GM19099 (cell line): ENCODE data around the gene PPP1R14C.

ENCODE experiments used
- POLR2A ChIP-seq: IDR thresholded peaks from 3 replicates; pipeline ENCODE4 v1.6.1; 2011; ENCODE audit warnings: low read depth; ENCODE audit not compliant: insufficient read length; ENCODE audit errors: extremely low read depth

PPP1R14C gene

DNA sequence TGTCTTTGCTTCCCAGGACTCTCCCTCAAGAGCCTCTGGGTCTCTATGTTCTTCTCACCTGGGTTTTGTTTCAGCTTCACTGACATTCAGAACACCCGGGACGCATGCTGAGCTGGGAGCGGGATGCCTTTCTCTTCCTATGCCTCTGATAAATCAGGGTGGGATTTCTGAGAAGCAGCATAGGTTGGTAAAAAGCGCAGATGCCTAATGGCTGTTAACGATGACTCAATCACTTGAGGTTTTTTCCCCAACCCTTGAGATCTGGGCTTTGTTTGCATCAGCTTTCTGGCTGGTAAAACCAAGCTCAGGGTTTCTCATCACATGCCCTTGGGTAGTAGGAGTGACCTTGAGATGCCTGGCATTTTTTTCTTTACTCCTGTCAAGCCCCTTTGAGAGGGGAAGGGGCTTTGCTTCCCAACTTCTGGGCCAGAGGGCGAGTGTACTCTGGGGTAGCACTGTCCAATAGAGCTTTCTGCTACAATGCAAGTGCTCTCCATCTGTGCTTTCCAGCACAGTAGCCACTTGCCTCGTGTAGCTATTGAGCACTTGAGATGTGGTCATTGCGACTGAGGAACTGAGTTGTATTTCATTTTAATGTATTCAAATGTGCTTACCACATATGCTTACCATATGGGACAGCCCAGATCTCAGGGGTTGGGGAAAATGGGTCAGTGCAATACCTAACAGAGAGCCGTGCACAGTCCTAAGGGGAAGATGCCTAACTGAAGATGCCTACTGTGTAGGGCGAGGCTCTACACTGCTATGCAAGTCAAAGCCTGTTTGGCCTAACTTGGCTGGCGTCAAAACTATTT lies 69.1 kb downstream of the PPP1R14C start:
- TF ChIP-seq POLR2A, result no peak

DNA sequence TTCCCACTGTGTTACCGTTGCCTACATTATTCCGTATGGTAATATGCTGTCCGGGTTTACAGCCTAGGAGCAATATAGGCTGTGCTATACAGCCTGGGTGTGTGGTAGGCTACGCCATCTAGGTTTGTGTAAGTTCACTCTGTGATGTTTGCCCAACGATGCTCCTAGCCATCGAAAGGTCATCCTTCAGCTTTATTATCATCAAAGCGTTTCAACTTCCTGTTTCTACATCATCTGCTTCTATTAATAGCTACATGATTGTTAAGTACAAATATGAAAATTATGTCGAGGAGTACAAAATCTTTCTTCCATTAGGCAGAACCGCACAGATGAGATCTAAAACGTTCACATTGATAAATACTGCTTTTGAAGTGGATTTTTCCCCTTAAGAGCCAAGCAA lies 69.9 kb downstream of the PPP1R14C start:
- no peak for TF ChIP-seq POLR2A

DNA sequence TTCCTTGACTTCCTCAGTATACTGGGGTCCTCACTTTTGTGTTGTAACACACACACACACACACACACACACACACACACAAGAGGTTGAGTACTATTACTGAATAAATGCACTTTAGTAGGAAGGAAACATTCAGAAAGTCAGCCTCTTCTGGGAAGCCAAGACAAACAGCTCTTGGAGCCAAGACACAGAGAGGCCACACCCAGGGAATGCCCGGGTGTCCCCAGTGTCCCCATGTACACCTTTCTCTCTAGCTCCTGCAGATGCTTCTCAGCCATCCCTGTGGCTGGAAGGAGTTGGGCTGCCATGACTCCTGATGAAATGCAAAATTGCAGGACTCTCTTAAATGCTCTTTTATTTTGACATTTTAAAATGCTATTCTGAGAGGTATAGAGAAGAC lies 70.5 kb downstream of the PPP1R14C start:
- TF ChIP-seq POLR2A, result no peak

DNA sequence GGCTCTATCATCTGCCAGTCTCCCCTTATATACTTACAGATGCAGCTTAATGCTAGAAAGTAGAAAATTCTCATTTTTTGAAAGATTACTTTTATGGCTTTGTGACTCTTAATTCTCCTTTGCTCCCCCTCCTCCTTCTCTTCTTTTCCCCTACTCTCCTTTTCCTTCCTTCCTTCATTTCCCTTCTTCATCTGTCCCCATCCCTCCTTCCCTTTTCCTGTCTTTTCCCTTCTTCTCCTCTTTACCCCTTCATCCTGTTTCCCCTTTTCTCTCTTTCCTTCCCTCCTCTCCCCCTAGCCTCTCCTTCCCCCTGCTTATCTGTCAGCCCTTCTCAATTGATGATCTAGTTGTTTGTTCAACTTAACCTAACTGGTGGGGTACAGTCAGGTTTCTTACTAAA lies 71.5 kb downstream of the PPP1R14C start:
- no peak for TF ChIP-seq POLR2A

DNA sequence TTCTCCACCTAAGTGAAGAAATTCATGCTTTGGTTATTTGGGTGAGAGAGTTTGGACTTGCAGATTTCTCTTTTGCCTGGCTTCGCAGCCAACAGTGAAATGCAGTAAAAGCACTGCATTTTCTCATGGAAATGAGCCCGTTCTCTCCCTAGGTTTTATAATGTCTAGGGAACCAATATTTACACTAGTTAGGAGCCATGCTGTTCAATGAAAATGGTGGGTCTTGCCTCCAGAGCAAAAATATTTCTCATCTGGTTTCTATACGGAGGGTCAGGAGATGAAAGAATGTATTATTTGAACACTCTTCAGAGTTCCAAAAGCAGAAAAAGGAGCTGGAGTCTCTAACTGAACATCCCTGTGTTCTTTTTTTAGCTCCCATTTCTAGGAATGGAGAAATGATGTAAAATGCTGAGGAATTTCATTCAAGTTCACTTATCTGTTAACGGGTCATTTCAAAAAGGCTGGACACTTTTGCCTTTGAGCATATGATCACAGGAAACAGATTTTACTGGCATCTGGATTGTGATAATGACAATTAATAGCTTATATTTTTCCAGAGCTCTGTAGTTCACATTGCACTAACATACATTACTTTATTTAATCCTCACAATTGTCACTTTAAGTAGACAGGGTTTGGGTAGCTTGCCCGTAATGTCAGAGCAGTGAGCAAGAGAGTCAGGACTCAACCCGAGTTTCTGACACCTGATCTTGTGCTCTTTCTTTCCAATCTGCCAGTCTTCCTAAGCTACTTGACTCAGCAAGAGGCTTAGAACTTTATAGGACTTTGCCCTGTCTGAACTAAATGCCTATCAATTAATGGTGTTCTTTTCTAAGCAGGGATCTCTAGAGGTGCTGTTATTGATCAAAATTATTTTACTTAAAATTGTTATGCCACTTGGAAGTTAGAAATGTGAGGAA lies 78.0 kb downstream of the PPP1R14C start:
- TF ChIP-seq POLR2A, result no peak

DNA sequence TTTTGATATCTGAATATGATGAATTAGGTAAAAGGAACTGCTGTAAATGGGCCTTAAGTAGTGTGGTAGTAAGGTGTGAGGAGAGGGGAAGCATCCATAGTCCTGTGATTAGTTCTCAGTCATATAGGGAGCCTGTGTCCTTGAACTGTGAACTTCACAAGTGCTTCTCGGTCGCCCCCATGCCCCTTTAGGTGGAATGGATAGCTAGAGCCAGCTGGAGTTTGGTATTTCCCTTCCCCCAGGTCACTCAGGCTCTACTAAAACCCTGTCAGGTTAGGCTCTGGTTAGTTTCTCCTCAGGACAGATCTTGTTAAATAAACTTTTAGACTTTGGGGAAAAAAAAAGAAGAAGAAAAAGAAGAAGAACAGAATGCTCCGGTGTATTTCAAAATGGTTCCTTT lies 82.0 kb downstream of the PPP1R14C start:
- no peak for TF ChIP-seq POLR2A

DNA sequence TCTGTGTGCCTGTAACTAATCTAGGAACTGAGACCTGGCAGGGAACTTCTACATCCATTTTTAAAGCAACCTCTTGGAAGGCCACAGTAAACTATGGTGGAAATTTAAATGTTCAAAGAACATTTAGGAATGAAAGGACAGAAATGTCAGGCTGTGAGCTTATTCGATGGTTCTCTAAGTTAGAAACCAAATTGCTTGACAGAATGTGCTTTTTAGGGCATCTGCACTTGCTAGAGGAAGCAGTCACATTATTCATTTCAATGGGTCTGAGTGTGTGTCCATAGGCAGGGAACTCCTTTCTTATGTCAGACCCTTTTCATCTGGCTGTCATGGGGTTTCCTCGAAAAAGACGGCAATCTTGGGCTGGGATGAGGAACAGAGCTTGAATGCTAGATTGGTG lies 84.4 kb downstream of the PPP1R14C start:
- TF ChIP-seq POLR2A, result no peak

DNA sequence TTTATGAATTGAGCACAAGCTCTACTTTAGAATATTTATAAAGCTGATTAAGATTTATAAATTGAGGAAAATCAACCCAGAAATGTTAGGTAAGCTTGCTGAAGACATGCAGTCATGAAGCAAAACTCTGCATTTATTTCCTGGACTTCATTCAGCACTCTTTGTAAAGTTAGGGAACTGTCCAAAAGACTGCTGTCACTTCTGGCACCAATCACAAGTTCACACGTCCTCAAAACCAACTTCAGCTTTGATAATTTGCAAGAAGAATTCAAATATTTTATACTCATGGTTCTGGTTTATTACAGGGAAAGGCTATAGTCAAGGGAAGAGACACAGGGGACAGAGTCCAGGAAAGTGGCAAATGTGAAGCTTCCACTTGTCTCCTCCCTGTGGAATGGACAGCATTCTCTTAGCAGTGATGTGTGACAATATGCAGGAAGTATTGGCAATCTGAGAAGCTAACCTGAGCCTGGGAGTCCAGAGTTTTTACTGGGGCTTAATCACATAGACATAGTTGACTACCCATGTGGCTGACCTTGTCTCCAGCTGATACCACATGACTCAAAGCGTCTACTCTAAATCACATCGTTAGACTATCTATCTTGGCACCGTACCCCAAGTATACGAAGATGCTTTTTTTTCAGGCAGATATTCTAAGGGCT lies 85.4 kb downstream of the PPP1R14C start:
- no peak for TF ChIP-seq POLR2A

DNA sequence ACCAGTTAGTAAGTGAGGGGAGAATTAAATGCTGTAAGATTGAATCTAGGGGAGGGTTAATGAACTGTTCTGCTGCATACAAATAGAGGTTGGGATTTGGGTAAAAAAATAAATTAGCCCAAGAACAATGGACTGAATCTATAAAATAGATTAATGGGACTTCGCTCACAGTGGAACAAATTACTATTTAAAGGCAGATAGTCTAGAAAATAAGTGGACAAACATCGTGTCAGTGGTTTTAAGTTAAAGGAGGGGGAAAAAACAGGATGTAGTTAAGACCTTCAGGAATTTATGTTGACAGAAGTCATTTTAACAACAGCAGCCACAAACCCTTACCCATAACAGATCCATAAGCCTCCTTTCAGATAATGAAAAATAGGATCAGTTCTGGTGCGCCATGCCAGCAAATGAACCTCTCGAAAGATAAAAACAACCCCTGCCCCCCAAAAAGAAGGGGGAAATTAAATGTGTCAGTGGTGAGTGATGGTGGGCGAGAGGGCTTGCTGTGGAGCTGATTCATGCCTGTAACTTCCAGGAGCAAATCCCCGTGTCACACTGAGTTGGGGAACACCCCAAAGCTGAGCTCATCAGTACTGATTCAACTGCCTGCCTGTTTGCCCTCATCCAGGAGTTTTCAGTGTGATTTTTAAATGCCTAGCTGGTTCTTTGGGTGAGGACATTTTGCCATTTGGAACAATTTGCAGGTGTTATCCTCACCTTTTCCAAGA lies 86.8 kb downstream of the PPP1R14C start:
- no peak for TF ChIP-seq POLR2A

DNA sequence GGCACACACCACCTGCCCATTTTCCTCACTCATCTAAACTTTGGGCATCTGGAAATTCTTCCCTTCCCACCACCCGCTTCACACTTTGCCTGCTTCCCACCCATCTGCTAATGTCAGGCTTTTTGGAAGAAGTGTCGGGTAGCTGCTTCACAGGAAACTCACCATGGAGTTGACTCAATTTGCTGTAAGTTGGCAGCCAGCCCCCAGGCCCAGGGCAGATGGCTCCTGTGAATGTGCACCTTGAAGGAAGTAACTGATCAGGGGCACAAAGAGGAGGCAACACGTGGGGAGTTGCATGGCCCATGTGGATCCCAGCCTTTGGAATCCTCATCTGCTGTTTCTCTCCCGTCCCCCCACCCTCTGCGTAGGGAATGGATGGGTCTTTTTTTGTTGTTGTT lies 87.3 kb downstream of the PPP1R14C start:
- TF ChIP-seq POLR2A, result no peak

DNA sequence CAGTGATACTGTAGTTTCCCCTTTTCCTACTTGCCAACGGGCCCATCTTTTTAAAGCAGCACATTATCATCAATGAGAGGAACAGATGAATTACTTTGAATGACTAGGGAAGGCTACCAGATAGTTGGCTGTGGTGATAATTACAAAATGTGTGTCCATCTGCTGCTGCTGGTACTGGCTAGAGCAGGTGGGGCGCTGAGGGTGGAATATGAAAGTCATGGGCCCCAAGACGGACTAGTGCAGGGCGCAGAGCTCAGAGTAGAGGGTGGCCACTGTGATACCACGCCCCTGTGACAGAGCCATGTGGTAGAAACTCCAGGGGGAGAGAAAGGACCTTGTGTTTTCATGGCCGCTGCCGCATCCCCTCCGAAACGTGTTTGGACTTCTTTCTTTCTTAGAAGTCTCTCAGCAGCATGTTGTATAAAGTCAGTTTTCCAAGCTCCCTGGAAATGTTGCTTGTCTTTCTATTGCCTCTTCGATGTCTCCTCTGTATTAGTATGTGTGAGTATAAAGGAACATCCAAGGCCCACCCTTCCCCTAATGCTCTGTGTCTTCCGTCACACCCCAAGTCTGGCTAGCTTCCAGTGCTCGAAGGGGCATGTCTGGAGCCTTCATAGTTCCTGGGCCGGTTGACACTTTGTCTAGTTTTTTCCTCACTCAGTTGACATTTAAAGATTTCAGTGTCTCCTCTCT lies 88.1 kb downstream of the PPP1R14C start:
- TF ChIP-seq POLR2A, result no peak

DNA sequence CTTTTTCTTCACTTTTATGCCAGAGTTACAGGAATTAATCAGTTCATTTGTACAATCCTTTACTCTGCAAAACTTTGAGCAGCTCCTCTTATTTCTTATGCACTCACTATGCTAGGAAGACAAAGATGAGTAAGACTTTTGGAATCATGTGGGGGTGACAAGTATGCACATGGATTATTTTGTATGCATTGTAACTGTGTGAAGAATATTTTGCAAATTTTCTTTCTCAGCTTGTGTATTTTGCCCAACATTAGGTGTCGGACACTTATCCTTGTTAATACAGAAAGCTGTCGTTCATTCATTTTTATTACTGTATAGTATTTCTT lies 88.6 kb downstream of the PPP1R14C start:
- no peak for TF ChIP-seq POLR2A

DNA sequence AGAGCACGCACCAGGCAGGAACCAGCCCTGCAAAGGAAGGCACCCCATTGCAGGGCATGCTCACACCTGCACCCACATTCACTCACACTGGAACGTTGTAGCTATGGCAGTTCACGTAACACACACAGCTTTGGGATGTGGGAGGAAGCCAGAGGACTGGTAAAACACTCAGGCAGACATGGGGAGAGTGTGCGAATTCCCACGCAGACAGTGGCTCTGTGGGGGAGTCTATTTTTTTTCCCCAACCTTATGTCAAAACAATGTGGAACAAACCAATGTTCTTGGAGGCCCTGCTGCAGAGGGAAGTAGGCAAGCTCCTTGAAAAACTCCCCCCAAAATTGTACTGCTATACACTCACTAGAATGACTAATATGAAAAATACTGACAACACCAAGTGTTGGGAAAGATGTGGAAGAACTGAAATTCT lies 91.0 kb downstream of the PPP1R14C start:
- no peak for TF ChIP-seq POLR2A

DNA sequence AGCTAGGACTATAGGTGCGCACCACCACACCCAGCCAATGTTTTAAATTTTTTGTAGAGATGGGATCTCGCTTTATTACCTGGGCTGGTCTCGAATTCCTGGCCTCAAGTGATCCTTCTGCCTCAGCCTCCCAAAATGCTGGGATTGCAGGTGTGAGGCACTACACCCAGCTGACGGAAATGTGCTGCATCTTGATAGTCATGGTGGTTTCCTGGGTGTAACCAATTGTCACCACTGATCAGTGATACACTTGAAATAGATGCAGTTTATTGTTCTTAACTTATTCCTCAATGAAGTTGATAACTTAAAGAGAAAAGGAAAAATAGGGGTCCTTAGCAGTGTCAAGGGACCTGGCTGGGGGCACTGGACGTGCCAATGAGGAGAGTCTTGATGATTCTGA lies 92.4 kb downstream of the PPP1R14C start:
- TF ChIP-seq POLR2A, result no peak
